HG02610 (cell line): ENCODE measurements around the gene PTPRCAP.
"Not testable (repeated sequence)": the region's sequence is repeated elsewhere in the genome, so short reads cannot be mapped to it uniquely, and the experiment has no call there.

Experiments
- ATAC-seq: cut with Tn5 transposase; IDR thresholded peaks from one replicate; pipeline ENCODE4 v1.9.1; 2021; ENCODE audit warnings: mild to moderate bottlenecking, moderate library complexity; ENCODE audit not compliant: unreplicated experiment

PTPRCAP gene

DNA sequence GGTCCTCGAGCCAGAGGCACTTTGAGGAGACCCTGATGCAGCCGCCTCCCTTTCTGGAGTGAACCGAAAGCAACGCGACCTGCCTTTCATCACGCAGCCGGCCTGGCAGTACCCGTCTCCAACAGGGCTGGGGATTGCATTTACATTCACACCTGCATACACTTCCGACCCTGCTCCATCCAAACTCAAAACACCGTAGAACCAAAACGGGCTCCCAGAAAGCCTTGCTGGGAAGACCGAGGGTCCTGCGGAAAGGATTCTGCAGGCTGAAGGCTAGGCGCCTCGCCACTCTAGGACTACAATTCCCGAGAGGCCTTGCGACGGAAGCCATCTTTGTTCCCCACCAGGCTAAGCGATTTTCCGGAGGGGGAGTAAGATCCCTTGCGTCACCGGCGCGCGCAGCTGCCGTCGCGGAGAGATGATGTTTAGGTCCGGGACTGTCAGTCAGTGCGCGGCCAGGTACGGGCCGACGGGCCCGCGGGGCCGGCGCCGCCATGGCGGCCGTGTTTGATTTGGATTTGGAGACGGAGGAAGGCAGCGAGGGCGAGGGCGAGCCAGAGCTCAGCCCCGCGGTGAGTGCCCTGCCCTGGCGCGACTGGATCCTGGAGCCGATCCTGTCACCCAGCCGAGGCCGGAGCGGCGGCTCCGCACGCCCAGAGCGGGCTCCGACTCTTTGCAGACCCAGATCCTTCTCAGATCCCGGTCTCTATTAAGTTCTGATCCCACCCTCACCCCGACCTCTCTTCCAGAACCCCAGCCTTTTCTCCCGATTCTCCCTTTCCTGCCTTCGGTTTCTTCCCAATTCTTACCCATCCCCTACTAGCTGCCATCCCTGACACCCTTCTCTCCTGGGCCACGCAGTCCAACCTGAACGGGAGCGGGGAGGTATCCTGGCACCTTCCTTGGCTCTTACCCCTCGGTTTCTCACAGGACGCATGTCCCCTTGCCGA lies 9.2 kb downstream of the PTPRCAP start, which contains the start of gene RPS6KB2:
Gene RPS6KB2, plus strand, starts transcription at position 443 of the 950 bp plus-strand sequence. Its CDS starts 52 bp downstream, at position 495.
- ATAC-seq, result peak; percentile 77

DNA sequence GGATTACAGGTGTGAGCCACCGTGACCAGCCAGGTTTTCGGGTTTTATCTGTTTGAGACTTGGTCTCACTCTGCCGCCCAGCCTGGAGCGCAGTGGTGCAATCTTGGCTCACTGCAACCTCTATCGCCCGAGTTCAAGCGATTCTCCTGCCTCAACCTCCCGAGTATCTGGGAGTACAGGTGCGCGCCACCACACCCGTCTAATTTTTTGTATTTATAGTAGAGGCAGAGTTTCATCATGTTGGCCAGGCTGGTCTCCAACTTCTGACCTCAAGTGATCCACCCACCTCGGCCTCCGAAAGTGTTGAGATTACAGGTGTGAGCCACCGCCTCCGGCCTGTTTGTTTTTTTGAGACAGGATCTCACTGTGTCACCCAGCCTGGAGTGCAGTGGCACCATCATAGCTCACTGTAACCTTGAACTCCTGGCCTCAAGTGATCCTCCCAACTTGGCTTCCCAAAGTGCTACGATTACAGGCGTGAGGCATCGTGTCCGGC lies 10.1 kb downstream of the PTPRCAP start:
- ATAC-seq, result not testable (repeated sequence)

DNA sequence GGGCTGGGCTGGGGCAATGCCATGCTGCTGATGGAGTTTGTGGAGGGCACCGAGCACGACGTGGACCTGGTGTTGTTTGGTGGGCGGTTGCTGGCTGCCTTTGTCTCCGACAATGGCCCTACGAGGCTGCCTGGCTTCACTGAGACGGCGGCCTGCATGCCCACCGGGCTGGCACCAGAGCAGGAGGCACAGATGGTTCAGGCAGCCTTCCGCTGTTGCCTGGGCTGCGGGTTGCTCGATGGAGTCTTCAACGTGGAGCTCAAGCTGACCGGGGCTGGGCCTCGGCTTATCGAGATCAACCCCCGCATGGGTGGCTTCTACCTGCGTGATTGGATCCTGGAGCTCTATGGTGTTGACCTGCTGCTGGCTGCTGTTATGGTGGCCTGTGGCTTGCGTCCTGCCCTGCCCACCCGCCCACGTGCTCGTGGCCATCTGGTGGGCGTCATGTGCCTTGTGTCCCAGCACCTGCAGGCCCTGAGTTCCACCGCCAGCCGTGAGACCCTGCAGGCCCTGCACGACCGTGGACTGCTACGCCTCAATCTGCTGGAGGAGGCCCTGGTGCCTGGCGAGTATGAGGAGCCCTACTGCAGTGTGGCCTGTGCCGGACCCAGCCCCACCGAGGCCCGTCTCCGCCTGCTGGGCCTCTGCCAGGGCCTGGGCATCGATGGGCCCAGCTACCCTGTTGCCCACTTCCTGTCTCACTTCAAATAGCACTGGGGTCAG lies 13.4 kb downstream of the PTPRCAP start:
- ATAC-seq, result no peak

DNA sequence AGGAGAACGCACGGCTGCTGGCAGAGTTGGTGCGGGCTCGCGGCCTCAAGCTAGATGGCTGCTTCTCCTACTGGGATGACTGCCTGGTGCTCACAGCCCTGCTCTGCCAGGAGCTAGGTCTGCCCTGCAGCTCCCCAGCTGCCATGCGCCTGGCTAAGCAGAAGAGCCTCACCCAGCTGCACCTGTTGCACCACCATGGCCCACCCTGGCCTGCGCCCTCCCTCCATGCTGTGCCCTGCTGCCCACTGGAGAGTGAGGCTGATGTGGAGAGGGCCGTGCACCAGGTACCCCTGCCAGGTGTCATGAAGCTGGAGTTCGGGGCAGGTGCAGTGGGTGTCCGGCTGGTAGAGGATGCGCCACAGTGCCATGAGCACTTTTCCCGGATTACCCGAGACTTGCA lies 14.0 kb downstream of the PTPRCAP start:
- no peak for ATAC-seq

DNA sequence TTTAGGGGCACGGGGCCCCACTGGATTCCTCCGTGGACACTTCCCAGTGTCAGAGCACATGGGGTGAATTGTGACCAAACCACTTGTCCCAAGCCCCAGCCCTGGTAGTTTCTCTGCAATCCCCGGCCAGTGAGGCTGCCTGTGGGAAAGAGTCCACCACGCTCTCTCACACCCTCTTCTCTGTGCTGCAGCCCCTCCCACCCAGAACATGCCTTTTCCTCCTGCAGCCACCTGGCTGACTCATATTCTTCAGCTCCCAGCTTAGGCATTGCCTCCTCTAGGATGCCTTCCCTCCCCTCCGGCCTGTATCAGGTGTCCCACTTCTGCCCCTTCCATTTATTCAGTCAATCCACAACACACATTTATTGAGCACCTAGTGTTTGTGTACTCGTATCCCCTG lies 14.6 kb downstream of the PTPRCAP start:
- ATAC-seq, result no peak

DNA sequence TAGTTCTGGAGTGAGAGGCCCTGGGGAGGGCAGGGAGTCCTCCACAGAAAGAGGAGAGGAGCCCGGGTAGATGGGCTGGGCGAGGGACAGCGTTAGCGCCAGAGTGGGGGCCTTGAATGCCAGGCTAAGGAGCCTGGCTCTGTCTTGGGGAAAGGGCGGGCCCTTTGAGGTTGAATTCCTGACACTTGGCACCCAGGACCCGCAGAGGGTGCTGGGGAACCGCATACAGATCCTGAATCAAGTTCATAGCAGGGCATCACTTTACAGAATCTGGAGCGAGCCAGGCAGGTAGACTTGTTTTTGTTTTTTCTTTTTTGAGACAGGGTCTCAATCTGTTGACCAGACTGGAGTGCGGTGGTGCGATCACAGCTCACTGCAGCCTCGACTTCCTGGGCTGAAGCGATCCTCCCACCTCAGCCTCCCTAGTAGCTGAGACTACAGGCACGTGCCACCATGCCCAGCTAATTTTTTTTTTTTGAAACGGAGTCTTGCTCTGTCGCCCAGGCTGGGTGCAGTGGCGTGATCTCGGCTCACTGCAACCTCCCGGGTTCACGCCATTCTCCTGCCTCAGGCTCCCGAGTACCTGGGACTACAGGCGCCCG lies 16.0 kb downstream of the PTPRCAP start:
- ATAC-seq, result no peak

DNA sequence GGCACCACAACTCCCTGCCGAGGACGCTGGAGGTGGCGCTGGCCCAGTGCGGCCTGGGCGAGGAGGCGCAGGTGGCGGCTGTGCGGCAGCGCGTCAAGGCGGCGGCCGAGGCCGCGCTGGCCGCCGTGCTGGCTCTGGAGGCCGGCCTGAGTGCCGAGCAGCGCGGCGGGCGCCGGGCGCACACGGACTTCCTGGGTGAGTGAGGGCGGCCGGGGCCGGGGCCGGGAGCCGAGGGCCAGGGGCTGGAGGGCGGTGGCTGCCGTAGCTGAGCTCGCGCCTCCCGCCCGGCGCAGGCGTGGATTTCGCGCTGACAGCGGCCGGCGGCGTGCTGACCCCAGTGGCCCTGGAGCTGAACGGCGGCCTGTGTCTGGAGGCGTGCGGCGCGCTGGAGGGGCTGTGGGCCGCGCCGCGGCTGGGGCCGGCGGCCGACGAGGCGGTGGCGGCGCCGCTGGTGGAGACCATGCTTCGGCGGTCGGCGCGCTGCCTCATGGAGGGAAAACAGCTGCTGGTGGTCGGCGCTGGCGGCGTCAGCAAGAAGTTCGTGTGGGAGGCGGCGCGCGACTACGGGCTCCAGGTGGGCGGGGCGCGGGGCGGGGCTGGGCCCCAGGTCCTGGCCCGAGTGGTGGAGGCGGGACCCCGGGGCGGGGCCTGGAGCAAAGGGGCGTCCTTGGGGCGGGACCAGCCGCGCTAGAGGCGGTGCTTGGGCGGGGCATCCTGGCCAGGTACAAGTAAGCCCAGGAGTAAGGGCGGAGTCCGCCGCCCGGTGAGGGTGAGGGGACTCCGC lies 16.6 kb downstream of the PTPRCAP start:
- ATAC-seq, result peak; percentile 84

DNA sequence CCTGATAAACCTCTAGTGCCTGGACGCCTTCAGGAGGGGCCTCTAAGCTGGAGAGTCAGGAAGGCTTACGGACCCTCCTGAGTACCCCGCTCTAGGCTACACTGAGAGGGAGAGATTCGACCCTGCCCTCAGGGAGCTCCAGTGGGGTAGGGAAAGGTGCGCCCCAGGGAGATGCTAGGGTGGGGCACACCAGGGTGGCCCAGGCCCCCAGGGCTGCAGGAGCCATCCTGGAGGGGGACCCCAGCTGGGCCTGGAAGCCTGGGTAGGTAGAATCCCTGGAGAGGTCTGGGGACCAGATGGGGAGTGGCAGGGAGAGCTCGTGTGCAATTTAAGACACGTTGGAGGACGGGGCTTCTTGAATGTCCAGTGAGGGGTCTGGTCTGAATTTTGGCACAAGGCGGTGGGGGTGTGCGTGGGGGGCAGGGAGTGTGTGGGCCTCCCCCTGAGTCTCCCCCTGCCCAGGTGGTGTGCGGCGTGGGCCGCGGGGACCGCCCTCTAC lies 17.3 kb downstream of the PTPRCAP start:
- ATAC-seq, result no peak

DNA sequence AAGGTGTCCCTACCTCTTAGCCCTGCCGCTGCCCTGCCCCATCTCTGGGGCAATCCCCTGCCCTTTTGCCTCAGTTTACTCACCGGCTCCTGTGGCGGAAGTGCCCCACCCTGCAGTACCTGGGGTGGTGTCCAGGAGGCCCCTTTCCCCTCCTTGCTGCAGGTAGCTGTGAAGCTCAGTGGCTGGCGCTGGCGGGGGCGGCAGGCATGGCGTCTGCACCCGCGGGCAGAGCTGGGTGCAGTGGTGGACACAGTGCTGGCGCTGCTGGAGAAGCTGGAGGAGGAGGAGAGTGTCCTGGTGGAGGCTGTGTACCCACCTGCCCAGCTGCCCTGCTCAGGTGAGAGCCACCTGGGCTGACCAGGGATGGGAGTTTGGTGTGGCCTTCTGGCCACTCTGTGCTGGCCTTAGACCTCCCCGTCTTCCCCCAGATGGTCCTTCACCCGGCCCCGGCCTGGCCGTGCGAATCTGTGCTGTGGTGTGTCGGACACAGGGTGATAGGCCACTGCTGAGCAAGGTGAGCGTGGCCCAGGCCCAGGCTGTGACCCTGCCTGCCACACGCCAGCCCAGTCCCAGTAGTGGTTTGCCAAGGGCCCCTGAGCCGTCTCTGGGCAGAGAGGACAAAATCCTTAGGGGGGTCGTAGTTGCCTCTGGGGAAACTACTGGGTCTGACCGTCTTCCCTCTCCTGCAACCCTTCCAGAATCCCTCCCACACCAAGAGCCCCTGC lies 18.0 kb downstream of the PTPRCAP start:
- no peak for ATAC-seq

DNA sequence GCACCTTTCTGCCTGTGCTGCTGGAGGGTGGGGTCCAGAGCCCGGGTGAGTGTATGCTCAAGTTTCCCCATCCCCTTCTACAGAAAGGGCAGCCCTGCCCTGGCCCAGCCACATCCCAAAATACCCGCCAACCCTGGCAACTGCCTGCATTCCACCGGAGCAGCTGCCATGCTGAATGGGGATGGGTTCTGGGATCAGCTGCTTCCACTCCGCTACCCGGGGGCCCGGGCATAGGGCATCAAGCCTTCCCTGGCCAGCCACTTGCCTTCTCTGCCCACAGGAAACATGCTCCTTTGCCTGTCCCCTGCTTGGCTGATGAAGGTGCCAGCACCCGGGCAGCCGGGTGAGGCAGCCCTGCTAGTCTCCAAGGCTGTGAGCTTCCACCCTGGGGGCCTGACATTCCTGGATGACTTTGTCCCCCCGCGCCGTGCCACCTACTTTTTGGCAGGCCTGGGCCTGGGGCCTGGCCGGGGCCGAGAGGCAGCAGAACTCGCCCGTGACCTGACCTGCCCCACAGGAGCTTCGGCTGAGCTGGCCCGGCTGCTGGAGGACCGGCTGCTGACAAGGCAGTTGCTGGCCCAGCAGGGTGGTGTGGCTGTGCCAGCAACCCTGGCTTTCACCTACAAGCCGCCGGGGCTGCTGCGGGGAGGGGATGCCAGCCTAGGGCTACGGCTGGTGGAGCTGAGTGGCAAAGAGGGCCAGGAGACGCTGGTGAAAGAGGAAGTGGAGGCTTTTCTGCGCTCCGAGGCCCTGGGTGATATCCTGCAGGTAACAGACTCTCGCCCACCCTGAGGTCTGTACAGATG lies 18.8 kb downstream of the PTPRCAP start:
- no peak for ATAC-seq

DNA sequence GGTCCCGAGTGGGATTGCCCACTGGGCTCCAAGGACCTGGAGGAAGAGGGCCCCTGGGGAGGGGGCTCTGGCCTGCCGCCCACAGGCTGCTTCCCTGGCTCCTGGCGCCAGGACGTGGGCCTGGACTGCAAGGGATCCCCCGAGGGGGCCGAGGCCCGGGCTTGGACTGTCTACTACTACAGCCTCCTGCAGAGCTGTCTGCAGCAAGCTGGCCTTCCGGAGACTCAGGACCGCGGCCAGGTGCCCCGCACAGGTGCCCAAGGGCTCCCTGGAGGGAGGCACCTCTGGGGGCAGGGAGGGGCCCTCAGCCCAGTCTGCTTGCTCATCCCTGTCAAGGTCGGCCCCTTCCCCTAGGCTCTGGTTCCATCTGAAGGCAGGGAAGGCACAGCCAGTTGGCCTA lies 20.1 kb downstream of the PTPRCAP start:
- no peak for ATAC-seq

DNA sequence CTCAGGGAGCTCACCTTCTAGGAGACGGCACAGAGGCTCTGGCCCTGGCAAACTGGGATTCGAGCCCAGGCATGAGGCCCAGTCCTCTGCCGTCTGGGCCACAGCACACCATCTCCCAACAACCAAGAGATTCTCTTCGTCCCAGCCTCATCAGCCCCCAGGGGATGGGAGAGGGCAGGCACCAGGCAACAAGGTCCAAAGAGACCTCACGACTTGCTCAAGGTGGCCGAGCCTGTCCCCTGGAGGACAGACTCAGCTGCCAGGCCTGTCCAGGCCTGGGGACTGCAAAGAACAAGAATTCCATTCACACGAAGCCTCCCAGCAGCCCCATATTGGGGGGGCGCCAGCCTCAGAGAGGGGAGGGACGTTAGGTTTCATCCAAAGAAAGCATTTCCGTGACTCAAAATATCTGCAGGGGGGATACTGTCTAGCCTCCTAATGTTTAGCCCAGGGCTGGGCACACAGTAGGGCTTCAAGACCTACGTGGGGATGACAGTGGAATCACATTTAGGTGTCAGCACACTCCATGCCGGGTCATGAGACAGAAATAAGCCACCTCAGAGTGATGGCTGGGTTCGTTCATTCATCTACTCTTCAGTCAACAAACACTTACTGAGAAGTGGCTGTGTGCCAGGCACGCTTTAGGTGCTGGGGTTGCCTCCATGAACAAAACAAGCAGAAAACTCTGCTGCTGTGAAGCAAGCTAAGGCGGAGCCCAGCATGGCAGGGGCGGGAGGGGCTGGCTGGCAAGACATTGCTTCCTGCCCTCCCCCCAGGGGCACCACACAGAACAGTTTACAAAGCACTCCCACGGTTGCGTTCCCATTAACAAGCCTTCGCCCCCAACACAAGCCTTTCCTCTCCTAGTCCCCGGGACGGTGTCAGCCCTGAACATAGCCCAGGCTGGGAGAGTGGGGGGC lies 20.8 kb downstream of the PTPRCAP start:
- ATAC-seq, result no peak

DNA sequence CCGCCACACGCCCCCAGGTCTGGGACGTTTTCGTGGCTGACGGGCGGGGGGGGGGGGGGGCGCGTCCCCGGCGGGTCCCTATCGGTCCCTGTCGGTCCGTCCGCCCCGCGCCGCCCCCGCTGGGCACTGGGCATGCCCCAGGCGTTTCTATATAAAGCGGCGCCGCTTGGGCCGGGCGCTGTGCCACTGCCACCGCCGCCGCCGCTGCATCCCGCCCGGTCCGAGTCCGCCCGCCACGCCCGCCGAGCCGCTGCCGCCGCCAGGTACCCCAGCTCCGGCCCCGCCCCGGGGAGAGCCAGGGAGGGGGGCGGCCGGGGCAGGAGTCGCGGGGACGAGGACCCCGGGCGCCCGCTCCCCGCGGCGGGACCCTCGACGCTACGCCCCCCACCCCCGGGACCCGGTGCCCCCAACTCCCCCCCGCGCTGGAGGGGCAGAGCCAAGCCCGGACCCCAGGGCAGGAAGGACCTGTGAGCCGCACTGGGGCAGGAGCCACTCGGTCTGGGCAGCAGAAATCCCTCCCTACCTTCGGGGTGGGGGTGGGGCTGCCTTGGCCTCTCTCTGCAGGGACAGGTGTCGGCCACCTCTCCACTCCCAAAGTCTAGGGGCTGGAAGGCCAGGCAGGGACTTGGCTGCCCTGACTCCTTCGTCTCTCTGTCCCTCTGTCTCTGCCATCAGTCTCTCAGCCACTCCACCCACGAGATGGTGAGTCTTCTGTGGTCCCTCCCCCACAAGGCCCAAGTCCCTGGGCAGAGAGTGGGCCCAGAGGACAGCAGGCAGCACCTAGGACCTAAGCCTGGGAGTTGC lies 21.8 kb downstream of the PTPRCAP start, which contains the start of gene CARNS1:
Gene CARNS1, plus strand, starts transcription at position 178 of the 804 bp plus-strand sequence. Its CDS starts 522 bp downstream, at position 700.
- ATAC-seq, result no peak

DNA sequence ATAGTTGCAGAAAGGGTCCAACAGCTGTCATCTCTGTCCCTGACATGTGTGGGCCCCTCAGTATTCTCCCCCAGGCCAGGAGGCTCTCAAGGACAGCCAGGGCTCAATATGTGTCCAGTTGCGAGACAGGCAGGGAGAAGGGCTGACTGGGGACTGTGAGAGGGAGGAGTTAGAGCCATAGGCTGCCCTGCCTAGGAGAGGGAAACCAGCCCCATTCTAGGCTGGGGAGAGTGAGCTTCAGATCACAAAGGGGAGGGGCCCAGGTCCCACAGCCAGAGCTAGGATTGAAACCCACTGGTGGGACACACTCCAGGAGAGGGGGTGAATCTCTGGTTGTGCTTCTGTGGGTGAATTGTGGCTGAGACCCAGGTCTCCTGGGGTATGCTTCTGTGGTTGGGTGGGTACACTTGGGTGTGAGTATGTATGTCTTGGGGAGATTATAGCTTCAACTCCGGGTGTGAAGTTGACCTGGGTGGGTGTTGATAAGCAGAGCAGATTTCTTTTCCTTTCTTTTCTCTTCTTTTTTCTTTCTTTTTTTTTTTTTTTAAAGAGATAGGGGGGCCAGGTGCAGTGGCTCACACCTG lies 24.1 kb downstream of the PTPRCAP start:
- ATAC-seq, result no peak

DNA sequence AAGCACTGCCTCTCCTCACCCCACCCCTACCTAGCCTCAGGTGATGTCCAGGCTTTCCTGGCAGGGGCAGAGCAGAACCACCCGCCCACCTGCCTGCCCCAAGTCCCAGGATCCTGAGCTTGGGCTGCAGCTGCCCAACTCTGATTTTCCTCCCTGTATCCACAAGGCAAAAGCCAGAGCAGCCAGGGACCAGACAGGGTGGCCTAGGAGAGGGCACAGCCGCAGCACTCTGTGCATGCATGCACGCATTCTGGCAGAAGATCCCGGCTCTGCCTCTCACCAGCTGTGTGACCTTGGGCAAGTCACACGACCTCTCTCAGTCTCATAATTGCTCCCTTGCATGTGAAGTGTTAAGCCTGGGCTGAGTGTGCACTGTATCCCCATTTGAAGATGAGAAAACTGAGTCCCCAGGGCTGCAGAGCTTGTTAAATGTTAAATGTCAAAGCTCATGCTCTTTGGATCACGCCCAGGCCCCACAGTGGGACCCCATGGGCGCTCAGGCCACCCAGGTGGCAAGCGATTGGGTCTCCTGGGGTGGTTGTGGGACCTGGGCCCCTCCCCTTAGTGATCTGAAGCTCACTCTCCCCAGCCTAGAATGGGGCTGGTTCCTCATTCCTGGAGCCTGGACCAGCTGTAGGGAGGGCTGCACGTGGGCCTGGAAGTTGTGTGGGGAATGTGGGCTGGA lies 24.8 kb downstream of the PTPRCAP start:
- ATAC-seq, result no peak

DNA sequence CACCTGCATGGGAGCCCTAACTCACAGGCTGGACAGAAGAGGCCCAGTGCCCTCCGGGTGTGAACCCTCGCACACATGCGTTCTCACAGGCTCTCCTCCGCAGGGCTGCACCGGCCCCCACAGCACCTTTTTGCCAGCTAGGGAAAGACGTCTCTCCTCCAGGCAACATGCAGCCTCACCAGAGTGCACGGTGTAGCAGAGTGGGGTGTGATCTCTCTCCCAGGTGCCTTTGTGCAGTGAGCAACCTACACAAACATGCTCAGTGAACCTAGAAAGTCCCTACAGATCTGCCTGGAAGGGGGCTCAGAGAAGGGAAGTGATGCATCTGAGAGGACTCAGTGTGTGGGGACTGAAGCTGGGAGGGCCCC lies 25.7 kb downstream of the PTPRCAP start:
- ATAC-seq, result no peak
